ENCODE measurements around the gene ABCB9. TPM values are rescaled to one million over a fixed set of nuclear protein-coding genes. Genes with fewer than 3 reads are reported as not detected.

ABCB9 gene
- total RNA-seq, 1 experiment from 2014 or later: 14.7 TPM

DNA sequence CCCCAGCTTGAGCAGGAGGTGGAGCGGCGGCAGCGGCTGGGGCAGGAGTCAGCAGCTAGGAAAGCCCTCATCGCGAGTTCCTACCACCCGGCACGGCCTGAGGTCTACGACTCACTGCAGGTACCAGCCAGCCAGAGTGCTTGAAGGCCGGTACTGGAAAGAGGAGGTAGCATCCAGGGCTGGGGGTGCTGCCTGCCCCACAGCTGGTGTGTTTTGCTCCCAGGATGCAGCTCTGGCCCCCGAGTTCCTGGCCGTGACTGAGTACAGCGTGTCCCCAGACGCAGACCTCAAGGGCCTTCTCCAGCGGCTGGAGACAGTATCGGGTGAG, 10.3 kb upstream of the ABCB9 start:
- peak overlapping the region; percentile 87 for H3K4me3 ChIP-seq (replicated peaks in 1 of 2; ENCODE audit: low read depth in 1 of 2, low read length in 2 of 2)
- ChIA-PET CTCF (no interaction called here), POLR2A (interaction anchor here (2.4 kb wide), 1 partner anchor 256 kb away, joined by 19 read pairs; the partner anchor contains the start of genes MPHOSPH9 and MTRFR), RAD21 (ENCODE audit: low non-redundant PET in 1 of 2, low total read pairs in 2 of 2, uncharacterized antibody in 2 of 2, unreplicated experiment in 2 of 2) (no interaction called here)
- intact Hi-C loops (cut with micrococcal nuclease): loop anchor here (10.0 kb wide), 1 partner anchor 168 kb away; no protein-coding TSS in a partner anchor
- H3K36me3 ChIP-seq (ENCODE audit: control insufficient read depth in 1 of 2, insufficient read depth in 2 of 2, low read length in 2 of 2): peaks cover 0 to 7% of the 10 kb centered on the region in 2 experiments; a peak in 1 of 4 replicates
- peaks cover 39% of the 10 kb centered on the region for H3K79me2 ChIP-seq (ENCODE audit: insufficient read depth, low read length)
- peak overlapping the region; percentile 98 for H3K9ac ChIP-seq (ENCODE audit: low read length)
- H3K9me3 ChIP-seq (ENCODE audit: control insufficient read depth in 1 of 2, insufficient read depth in 1 of 2, low read depth in 1 of 2, low read length in 2 of 2): no peaks in the 10 kb centered on the region
- peaks cover 16 to 29% of the 10 kb centered on the region in 2 experiments for H3K4me1 ChIP-seq (ENCODE audit: control insufficient read depth in 1 of 2, insufficient read depth in 2 of 2, low read length in 2 of 2)
- BruUV-seq (replicated peaks): no TSS peak
- H3K4me2 ChIP-seq (ENCODE audit: low read length): peak overlapping the region; percentile 100
- no peak for ATAC-seq
- H2AFZ ChIP-seq (ENCODE audit: low read depth, low read length, poor library complexity, severe bottlenecking): no peak overlapping the region
- DNase-seq (ENCODE audit: low read depth, low spot score): no peak
- no peaks in the 10 kb centered on the region for H3K9me2 ChIP-seq (ENCODE audit: insufficient read depth)
- no peaks in the 10 kb centered on the region for H3K27me3 ChIP-seq (ENCODE audit: insufficient read depth, low read length)
- H3K27ac ChIP-seq (ENCODE audit: low read depth, low read length): peak overlapping the region; percentile 87; the same call in 1 of the 2 replicates
- H4K20me1 ChIP-seq (ENCODE audit: insufficient read depth): no peaks in the 10 kb centered on the region
- TF ChIP-seq YY1 (IDR thresholded peaks at IDR 0.05; ENCODE audit: extremely low read depth, insufficient replicate concordance, low read depth, low read length): no peak
- TF ChIP-seq, protein P1, sequence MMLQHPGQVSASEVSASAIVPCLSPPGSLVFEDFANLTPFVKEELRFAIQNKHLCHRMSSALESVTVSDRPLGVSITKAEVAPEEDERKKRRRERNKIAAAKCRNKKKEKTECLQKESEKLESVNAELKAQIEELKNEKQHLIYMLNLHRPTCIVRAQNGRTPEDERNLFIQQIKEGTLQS (IDR thresholded peaks at IDR 0.05): no peak
- TF ChIP-seq, protein P2, sequence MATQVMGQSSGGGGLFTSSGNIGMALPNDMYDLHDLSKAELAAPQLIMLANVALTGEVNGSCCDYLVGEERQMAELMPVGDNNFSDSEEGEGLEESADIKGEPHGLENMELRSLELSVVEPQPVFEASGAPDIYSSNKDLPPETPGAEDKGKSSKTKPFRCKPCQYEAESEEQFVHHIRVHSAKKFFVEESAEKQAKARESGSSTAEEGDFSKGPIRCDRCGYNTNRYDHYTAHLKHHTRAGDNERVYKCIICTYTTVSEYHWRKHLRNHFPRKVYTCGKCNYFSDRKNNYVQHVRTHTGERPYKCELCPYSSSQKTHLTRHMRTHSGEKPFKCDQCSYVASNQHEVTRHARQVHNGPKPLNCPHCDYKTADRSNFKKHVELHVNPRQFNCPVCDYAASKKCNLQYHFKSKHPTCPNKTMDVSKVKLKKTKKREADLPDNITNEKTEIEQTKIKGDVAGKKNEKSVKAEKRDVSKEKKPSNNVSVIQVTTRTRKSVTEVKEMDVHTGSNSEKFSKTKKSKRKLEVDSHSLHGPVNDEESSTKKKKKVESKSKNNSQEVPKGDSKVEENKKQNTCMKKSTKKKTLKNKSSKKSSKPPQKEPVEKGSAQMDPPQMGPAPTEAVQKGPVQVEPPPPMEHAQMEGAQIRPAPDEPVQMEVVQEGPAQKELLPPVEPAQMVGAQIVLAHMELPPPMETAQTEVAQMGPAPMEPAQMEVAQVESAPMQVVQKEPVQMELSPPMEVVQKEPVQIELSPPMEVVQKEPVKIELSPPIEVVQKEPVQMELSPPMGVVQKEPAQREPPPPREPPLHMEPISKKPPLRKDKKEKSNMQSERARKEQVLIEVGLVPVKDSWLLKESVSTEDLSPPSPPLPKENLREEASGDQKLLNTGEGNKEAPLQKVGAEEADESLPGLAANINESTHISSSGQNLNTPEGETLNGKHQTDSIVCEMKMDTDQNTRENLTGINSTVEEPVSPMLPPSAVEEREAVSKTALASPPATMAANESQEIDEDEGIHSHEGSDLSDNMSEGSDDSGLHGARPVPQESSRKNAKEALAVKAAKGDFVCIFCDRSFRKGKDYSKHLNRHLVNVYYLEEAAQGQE (IDR thresholded peaks at IDR 0.05; ENCODE audit: low read depth): no peak
- TF ChIP-seq SP1 (IDR thresholded peaks at IDR 0.05; ENCODE audit: low read depth): no peak
- TF ChIP-seq, protein P3, sequence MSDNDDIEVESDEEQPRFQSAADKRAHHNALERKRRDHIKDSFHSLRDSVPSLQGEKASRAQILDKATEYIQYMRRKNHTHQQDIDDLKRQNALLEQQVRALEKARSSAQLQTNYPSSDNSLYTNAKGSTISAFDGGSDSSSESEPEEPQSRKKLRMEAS (IDR thresholded peaks at IDR 0.05): no peak
- TF ChIP-seq TCF7L2 (IDR thresholded peaks at IDR 0.05; ENCODE audit: borderline replicate concordance, extremely low read depth, insufficient read depth, insufficient read length): no peak
- no peak for TF ChIP-seq JUND (IDR thresholded peaks at IDR 0.05)
- TF ChIP-seq SRF (IDR thresholded peaks at IDR 0.05; ENCODE audit: low read depth): no peak
- no peak for TF ChIP-seq CBX3 (IDR thresholded peaks at IDR 0.05; ENCODE audit: low read depth)
- TF ChIP-seq EZH2 (IDR thresholded peaks at IDR 0.05): no peak
- no peak for TF ChIP-seq ELF1 (IDR thresholded peaks at IDR 0.05; ENCODE audit: borderline replicate concordance, low read depth)
- no peak for TF ChIP-seq ZNF274 (IDR thresholded peaks at IDR 0.05; ENCODE audit: low read depth, low read length)
- no peak for TF ChIP-seq SIN3A (IDR thresholded peaks at IDR 0.05; ENCODE audit: low read depth)
- TF ChIP-seq ZFX (IDR thresholded peaks at IDR 0.05): no peak
- TF ChIP-seq EZH2phosphoT487 (IDR thresholded peaks at IDR 0.05; ENCODE audit: borderline replicate concordance): no peak
- TF ChIP-seq, protein P4, sequence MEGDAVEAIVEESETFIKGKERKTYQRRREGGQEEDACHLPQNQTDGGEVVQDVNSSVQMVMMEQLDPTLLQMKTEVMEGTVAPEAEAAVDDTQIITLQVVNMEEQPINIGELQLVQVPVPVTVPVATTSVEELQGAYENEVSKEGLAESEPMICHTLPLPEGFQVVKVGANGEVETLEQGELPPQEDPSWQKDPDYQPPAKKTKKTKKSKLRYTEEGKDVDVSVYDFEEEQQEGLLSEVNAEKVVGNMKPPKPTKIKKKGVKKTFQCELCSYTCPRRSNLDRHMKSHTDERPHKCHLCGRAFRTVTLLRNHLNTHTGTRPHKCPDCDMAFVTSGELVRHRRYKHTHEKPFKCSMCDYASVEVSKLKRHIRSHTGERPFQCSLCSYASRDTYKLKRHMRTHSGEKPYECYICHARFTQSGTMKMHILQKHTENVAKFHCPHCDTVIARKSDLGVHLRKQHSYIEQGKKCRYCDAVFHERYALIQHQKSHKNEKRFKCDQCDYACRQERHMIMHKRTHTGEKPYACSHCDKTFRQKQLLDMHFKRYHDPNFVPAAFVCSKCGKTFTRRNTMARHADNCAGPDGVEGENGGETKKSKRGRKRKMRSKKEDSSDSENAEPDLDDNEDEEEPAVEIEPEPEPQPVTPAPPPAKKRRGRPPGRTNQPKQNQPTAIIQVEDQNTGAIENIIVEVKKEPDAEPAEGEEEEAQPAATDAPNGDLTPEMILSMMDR (IDR thresholded peaks at IDR 0.05 in 2 of 3, conservative IDR thresholded peaks at IDR 0.05 in 1 of 3; ENCODE audit: borderline replicate concordance in 1 of 3, insufficient read depth in 1 of 3, low read depth in 2 of 3, low read length in 2 of 3): no peak
- TF ChIP-seq, protein P5, sequence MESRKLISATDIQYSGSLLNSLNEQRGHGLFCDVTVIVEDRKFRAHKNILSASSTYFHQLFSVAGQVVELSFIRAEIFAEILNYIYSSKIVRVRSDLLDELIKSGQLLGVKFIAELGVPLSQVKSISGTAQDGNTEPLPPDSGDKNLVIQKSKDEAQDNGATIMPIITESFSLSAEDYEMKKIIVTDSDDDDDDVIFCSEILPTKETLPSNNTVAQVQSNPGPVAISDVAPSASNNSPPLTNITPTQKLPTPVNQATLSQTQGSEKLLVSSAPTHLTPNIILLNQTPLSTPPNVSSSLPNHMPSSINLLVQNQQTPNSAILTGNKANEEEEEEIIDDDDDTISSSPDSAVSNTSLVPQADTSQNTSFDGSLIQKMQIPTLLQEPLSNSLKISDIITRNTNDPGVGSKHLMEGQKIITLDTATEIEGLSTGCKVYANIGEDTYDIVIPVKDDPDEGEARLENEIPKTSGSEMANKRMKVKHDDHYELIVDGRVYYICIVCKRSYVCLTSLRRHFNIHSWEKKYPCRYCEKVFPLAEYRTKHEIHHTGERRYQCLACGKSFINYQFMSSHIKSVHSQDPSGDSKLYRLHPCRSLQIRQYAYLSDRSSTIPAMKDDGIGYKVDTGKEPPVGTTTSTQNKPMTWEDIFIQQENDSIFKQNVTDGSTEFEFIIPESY (IDR thresholded peaks at IDR 0.05; ENCODE audit: extremely low read depth, insufficient replicate concordance, low read length): no peak
- TF ChIP-seq CEBPB (IDR thresholded peaks at IDR 0.05; ENCODE audit: low read depth): no peak
- no peak for TF ChIP-seq POLR2AphosphoS5 (IDR thresholded peaks at IDR 0.05; ENCODE audit: low read depth, low read length)

Data from HCT116 (cell line).